ENCODE results near the gene RFNG. TPM values are rescaled to one million over a fixed set of nuclear protein-coding genes. Genes with fewer than 3 reads are reported as not detected.

Gene RFNG
- total and polyA plus RNA-seq, 2 donors (not counting 1 experiment from before 2014, with no cell fraction given), result 30.1 to 44.5 TPM

DNA sequence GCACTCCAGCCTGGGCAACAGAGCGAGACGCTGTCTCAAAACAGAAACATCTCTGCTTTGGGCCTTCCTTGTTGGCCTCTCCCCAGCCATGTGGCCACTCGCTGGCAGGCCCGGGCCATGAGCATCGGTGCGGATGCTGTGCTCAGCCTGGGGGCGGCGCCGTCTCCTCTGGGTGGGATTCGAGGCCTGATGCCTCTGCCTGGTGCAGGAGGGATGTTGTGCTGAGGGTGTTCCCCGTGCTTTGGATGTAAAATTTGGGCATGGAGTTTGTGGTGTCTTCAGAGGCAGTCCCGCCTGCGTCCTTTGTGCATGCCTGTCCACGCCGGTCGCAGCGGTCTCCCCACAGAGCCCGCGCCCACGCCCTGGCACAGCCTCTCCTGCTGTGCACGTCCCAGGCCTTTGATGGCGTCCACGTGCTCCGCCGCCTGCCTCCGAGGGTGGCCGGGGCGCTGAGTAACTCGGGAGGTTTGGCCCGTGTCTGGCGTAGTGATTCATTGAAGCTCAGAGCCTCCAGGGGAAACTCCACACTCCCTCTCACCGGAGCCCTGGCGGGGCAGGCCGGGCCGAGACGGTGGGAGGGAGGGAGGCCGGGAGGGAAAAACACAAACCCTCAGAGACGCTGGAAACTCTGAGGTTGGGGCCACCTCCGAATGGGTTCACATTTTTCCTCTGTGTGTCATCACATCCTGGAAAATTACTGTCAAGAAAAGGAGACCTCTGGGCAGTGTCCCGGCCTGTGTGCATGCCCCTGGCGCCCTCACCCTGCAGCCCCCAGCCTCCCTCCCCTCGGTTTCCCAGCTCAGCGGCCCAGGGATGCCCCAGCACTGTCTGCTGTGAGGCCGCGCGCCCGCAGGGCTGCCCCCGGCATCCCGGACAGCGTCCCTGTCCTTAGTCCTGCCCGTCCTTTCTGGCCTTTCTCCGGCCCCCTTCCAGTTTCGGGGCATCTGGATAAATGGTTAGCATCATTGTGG is 47.9 kb downstream of the RFNG start:
- H3K4me2 ChIP-seq (replicated peaks; ENCODE audit: low read depth, low read length, poor library complexity, severe bottlenecking), result no peak overlapping the region
- no peaks in the 10 kb centered on the region for H3K4me1 ChIP-seq (ENCODE audit: control insufficient read depth in 2 of 2, insufficient read depth in 2 of 2, low read length in 2 of 2)
- H2AFZ ChIP-seq (ENCODE audit: insufficient read depth, low read depth, low read length, poor library complexity, severe bottlenecking), result no peak overlapping the region
- ATAC-seq (ENCODE audit: low read depth) (no peak), DNase-seq (no peak)
- H3K36me3 ChIP-seq (replicated peaks in 1 of 2; ENCODE audit: control extremely low read depth in 1 of 2, control insufficient read depth in 1 of 2, extremely low read depth in 1 of 2, insufficient read depth in 2 of 2, low read length in 1 of 2), result peaks cover 0 to 2% of the 10 kb centered on the region in 2 experiments
- H3K9ac ChIP-seq (ENCODE audit: low read length), result no peak overlapping the region
- POLR2A ChIA-PET, result no interaction called here
- Mint-ChIP-seq H3K9me3 (ENCODE audit: insufficient read depth) (no peaks in the 10 kb centered on the region), H3K4me1 (no peaks in the 10 kb centered on the region), H3K4me3 (no peak overlapping the region), H3K27ac (no peak overlapping the region), H3K27me3 (no peaks in the 10 kb centered on the region)
- no peak overlapping the region for H3K4me3 ChIP-seq (ENCODE audit: control extremely low read depth in 1 of 5, extremely low read depth in 1 of 5, insufficient read depth in 1 of 5, low read depth in 2 of 5, low read length in 4 of 5)
- CTCF ChIA-PET, result no interaction called here
- peaks cover 7% of the 10 kb centered on the region for H4K20me1 ChIP-seq (ENCODE audit: control insufficient read depth, insufficient read depth, low read length, poor library complexity, severe bottlenecking)
- intact Hi-C loops (cut with micrococcal nuclease), result no loop called here
- no peak overlapping the region for H3K27ac ChIP-seq (ENCODE audit: low read length in 2 of 2)
- WGBS (ENCODE audit: insufficient coverage), result 95% methylated on average over 52 of the region's 53 CpGs
- H3K9me3 ChIP-seq (ENCODE audit: control extremely low read depth in 1 of 3, control insufficient read depth in 2 of 3, insufficient read depth in 1 of 3, low read length in 2 of 3), result no peaks in the 10 kb centered on the region
- no peak for TF ChIP-seq EZH2 (IDR thresholded peaks at IDR 0.05; ENCODE audit: borderline replicate concordance, insufficient read depth, low read depth, low read length, poor library complexity, severe bottlenecking)
- TF ChIP-seq, protein P1, sequence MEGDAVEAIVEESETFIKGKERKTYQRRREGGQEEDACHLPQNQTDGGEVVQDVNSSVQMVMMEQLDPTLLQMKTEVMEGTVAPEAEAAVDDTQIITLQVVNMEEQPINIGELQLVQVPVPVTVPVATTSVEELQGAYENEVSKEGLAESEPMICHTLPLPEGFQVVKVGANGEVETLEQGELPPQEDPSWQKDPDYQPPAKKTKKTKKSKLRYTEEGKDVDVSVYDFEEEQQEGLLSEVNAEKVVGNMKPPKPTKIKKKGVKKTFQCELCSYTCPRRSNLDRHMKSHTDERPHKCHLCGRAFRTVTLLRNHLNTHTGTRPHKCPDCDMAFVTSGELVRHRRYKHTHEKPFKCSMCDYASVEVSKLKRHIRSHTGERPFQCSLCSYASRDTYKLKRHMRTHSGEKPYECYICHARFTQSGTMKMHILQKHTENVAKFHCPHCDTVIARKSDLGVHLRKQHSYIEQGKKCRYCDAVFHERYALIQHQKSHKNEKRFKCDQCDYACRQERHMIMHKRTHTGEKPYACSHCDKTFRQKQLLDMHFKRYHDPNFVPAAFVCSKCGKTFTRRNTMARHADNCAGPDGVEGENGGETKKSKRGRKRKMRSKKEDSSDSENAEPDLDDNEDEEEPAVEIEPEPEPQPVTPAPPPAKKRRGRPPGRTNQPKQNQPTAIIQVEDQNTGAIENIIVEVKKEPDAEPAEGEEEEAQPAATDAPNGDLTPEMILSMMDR (IDR thresholded peaks at IDR 0.05), result no peak
- H3K79me2 ChIP-seq (ENCODE audit: control insufficient read depth, insufficient read depth, low read length), result peaks cover 3% of the 10 kb centered on the region
- H3K27me3 ChIP-seq (replicated peaks in 1 of 4; ENCODE audit: control extremely low read depth in 1 of 4, control insufficient read depth in 3 of 4, insufficient read depth in 4 of 4, low read length in 3 of 4), result no peaks in the 10 kb centered on the region

DNA sequence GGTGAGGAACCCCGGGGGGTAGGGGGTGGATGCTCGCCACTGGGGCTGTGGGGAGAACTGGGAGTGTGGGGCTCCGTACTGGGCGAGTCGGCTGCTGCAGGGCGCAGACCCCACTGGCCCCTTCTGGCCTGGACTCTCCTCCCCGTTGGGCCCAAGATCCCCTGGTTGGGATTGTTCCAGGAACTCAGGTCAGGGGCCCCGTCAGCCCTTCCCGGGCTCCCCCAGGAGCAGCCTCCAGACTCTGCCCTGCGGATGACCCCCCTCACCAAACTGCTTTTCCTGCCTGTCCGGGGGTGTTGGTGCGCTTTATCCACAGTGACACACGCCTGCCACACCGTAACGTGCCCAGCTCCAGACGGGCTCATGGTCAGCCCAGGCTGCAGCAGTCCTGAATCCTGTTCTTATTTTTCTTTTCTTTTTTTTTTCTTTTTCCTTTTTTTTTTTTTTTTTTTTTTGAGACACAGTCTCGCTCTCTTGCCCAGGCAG is 50.0 kb downstream of the RFNG start:
- Histone ChIP-seq H3K9me3 (ENCODE audit: control extremely low read depth in 1 of 3, control insufficient read depth in 2 of 3, insufficient read depth in 1 of 3, low read length in 2 of 3) (no peaks in the 10 kb centered on the region), H3K79me2 (ENCODE audit: control insufficient read depth, insufficient read depth, low read length) (peaks cover 3% of the 10 kb centered on the region), H2AFZ (ENCODE audit: insufficient read depth, low read depth, low read length, poor library complexity, severe bottlenecking) (no peak overlapping the region), H3K27ac (ENCODE audit: low read length in 2 of 2) (no peak overlapping the region), H3K27me3 (replicated peaks in 1 of 4; ENCODE audit: control extremely low read depth in 1 of 4, control insufficient read depth in 3 of 4, insufficient read depth in 4 of 4, low read length in 3 of 4) (no peaks in the 10 kb centered on the region), H4K20me1 (ENCODE audit: control insufficient read depth, insufficient read depth, low read length, poor library complexity, severe bottlenecking) (peaks cover 7% of the 10 kb centered on the region), H3K4me3 (ENCODE audit: control extremely low read depth in 1 of 5, extremely low read depth in 1 of 5, insufficient read depth in 1 of 5, low read depth in 2 of 5, low read length in 4 of 5) (no peak overlapping the region), H3K36me3 (replicated peaks in 1 of 2; ENCODE audit: control extremely low read depth in 1 of 2, control insufficient read depth in 1 of 2, extremely low read depth in 1 of 2, insufficient read depth in 2 of 2, low read length in 1 of 2) (peaks cover 0 to 2% of the 10 kb centered on the region in 2 experiments), H3K4me2 (replicated peaks; ENCODE audit: low read depth, low read length, poor library complexity, severe bottlenecking) (no peak overlapping the region), H3K4me1 (ENCODE audit: control insufficient read depth in 2 of 2, insufficient read depth in 2 of 2, low read length in 2 of 2) (no peaks in the 10 kb centered on the region), H3K9ac (ENCODE audit: low read length) (no peak overlapping the region)
- POLR2A ChIA-PET, result no interaction called here
- Mint-ChIP-seq H3K27ac (no peak overlapping the region), H3K27me3 (no peaks in the 10 kb centered on the region), H3K4me3 (no peak overlapping the region), H3K9me3 (ENCODE audit: insufficient read depth) (no peaks in the 10 kb centered on the region), H3K4me1 (no peaks in the 10 kb centered on the region)
- ATAC-seq (ENCODE audit: low read depth), result no peak
- WGBS (ENCODE audit: insufficient coverage), result 76% methylated on average over 16 of the region's 17 CpGs
- TF ChIP-seq, protein P1 (IDR thresholded peaks at IDR 0.05), result no peak
- no peak for TF ChIP-seq EZH2 (IDR thresholded peaks at IDR 0.05; ENCODE audit: borderline replicate concordance, insufficient read depth, low read depth, low read length, poor library complexity, severe bottlenecking)
- DNase-seq, result no peak
- intact Hi-C loops (cut with micrococcal nuclease), result no loop called here
- CTCF ChIA-PET, result no interaction called here
